Stimulated activated CD4-positive, alpha-beta T cell treated with anti-CD3 and anti-CD28 coated beads, Interleukin-2, amount 100 ng/mL, for 48 hours (primary cell): ENCODE results near the gene ZNF667.
A peak's percentile ranks its signal among the peaks of the same experiment; 100 is the strongest.

Experiments
- DNase-seq, 2 donors: peaks; one replicate each; pipeline ENCODE4 v3.0.0-alpha.2; 2020

ZNF667 gene

GRCh38 chr19:56476651-56477428 is at the start of gene ZNF667:
Gene ZNF667 (minus strand): TSS chr19:56477345. CDS start chr19:56462370, 14,975 bp downstream.
- DNase-seq: peak in 1 of 2 donors; percentile 0

GRCh38 chr19:56525214-56525860 is 48.2 kb upstream of the ZNF667 start:
- DNase-seq: no peak

GRCh38 chr19:56508290-56508778 is 31.2 kb upstream of the ZNF667 start:
- peak in 1 of 2 donors; percentile 0 for DNase-seq

- peak; percentile 55 to 63 for DNase-seq
These were observed 30.5 kb upstream of the ZNF667 start, which contains the start of gene ZNF471 for GRCh38 chr19:56507446-56508289. Gene ZNF471 (plus strand): TSS chr19:56507855. CDS start chr19:56511572, 3,717 bp downstream.

GRCh38 chr19:56504581-56504980 is 27.4 kb upstream of the ZNF667 start:
- no peak for DNase-seq

- DNase-seq: no peak
These were observed 14.3 kb upstream of the ZNF667 start for GRCh38 chr19:56491399-56491798.

GRCh38 chr19:56477429-56478338 is 539 bp upstream of the ZNF667 start:
- peak; percentile 7 to 47 for DNase-seq

GRCh38 chr19:56476093-56476492 is 1.1 kb downstream of the ZNF667 start:
- no peak for DNase-seq

GRCh38 chr19:56474308-56474707 is 2.8 kb downstream of the ZNF667 start:
- no peak for DNase-seq

- no peak for DNase-seq
These were observed 35.8 kb downstream of the ZNF667 start for GRCh38 chr19:56441206-56441792.

- no peak for DNase-seq
These were observed 53.2 kb downstream of the ZNF667 start for GRCh38 chr19:56423985-56424353.

- no peak for DNase-seq
These were observed 53.7 kb downstream of the ZNF667 start for GRCh38 chr19:56423276-56423984.

- peak in 1 of 2 donors; percentile 1 for DNase-seq
These were observed 72.1 kb downstream of the ZNF667 start for GRCh38 chr19:56405062-56405461.

GRCh38 chr19:56404705-56405056 is 72.5 kb downstream of the ZNF667 start:
- DNase-seq: no peak

- DNase-seq: peak; percentile 83 to 85
These were observed 73.1 kb downstream of the ZNF667 start, which contains the start of gene ZNF583 for GRCh38 chr19:56403764-56404704. Gene ZNF583 (plus strand): TSS chr19:56404332. CDS start chr19:56407115, 2,783 bp downstream.

- peak in 1 of 2 donors; percentile 1 for DNase-seq
These were observed 73.9 kb downstream of the ZNF667 start for GRCh38 chr19:56403261-56403660.

- no peak for DNase-seq
These were observed 76.7 kb downstream of the ZNF667 start for GRCh38 chr19:56400485-56400884.

- DNase-seq: no peak
These were observed 78.3 kb downstream of the ZNF667 start for GRCh38 chr19:56398809-56399208.
